DOHH2 (cell line): Measurements from ENCODE around the gene BMP8A.
"Not testable (repeated sequence)": the region's sequence is repeated elsewhere in the genome, so short reads cannot be mapped to it uniquely, and the experiment has no call there.

Experiments used
- H3F3A ChIP-seq: fragments of 200-600 bp; sonication (generic), shearing (Covaris generic); 2 replicates; pipeline ENCODE4 v1.6.0; 2016; ENCODE audit warnings: antibody characterized with exemption, mild to moderate bottlenecking; ENCODE audit not compliant: control insufficient read depth, insufficient read depth
- H3K27ac ChIP-seq: fragments of 200-600 bp; sonication (generic); 2 replicates; pipeline ENCODE4 v1.5.1; 2014; ENCODE audit warnings: low read depth, mild to moderate bottlenecking, low read length, moderate library complexity
- H3K27me3 ChIP-seq: fragments of 200-600 bp; sonication (generic); 2 replicates; pipeline ENCODE4 v1.6.1; 2014; ENCODE audit warnings: mild to moderate bottlenecking, low read length, mixed read lengths; ENCODE audit not compliant: control insufficient read depth
- H3K36me3 ChIP-seq: fragments of 200-600 bp; sonication (generic); 2 replicates; pipeline ENCODE4 v1.6.1; 2014; ENCODE audit warnings: mild to moderate bottlenecking, low read length, moderate library complexity, mixed read lengths; ENCODE audit not compliant: control insufficient read depth
- H3K4me1 ChIP-seq: fragments of 200-600 bp; sonication (generic); 2 replicates; pipeline ENCODE4 v1.6.1; 2014; ENCODE audit warnings: mild to moderate bottlenecking, low read length, mixed read lengths; ENCODE audit not compliant: control insufficient read depth
- H3K4me2 ChIP-seq: fragments of 200-600 bp; sonication (generic); 2 replicates; pipeline ENCODE4 v1.6.0; 2014; ENCODE audit warnings: mild to moderate bottlenecking, low read length, moderate library complexity
- H3K4me3 ChIP-seq: fragments of 200-600 bp; sonication (generic); 2 replicates; pipeline ENCODE4 v1.5.1; 2014; ENCODE audit warnings: mild to moderate bottlenecking, low read length, mixed read lengths
- H3K79me2 ChIP-seq: fragments of 200-600 bp; sonication (generic); 2 replicates; pipeline ENCODE4 v1.6.1; 2014; ENCODE audit warnings: mild to moderate bottlenecking, low read length, mixed read lengths; ENCODE audit not compliant: control insufficient read depth
- H3K9me2 ChIP-seq: fragments of 200-600 bp; sonication (generic); replicated peaks from 2 replicates; pipeline ENCODE4 v1.6.1; 2014; ENCODE audit warnings: mild to moderate bottlenecking, low read length, mixed read lengths; ENCODE audit not compliant: control insufficient read depth
- H3K9me3 ChIP-seq: fragments of 200-600 bp; sonication (generic); 2 replicates; pipeline ENCODE4 v1.6.1; 2014; ENCODE audit warnings: antibody characterized with exemption, low read length, mixed read lengths; ENCODE audit not compliant: control insufficient read depth, insufficient read depth
- H4K20me1 ChIP-seq: fragments of 200-600 bp; sonication (generic); 2 replicates; pipeline ENCODE4 v1.6.0; 2014; ENCODE audit warnings: low read depth, mild to moderate bottlenecking, antibody characterized with exemption, low read length, moderate library complexity; ENCODE audit not compliant: control insufficient read depth, insufficient read depth
- EZH2phosphoT487 ChIP-seq: fragments of 200-600 bp; sonication (generic); IDR thresholded peaks from 2 replicates; pipeline ENCODE4 v1.6.1; 2017; ENCODE audit warnings: borderline replicate concordance, mild to moderate bottlenecking, antibody characterized with exemption, low read length, moderate library complexity, mixed read lengths
- TF ChIP-seq, protein P1 (sequence below): fragments of 200-600 bp; sonication (generic); IDR thresholded peaks from one replicate; pipeline ENCODE4 v1.5.1; 2014; ENCODE audit warnings: antibody characterized with exemption, mild to moderate bottlenecking, low read depth, low read length; ENCODE audit not compliant: poor library complexity, severe bottlenecking

The BMP8A gene

GRCh38 chr1:39466413-39467107, 24.9 kb upstream of the BMP8A start:
- Histone ChIP-seq H3K36me3 (peaks cover 49% of the 10 kb centered on the region), H3K27me3 (no peaks in the 10 kb centered on the region)

GRCh38 chr1:39467108-39467720, 24.2 kb upstream of the BMP8A start:
- H4K20me1 ChIP-seq = not testable (repeated sequence)

More at GRCh38 chr1:39466413-39467107, 24.9 kb upstream of the BMP8A start:
- Histone ChIP-seq H4K20me1 (no peaks in the 10 kb centered on the region), H3K9me3 (no peaks in the 10 kb centered on the region), H3K4me1 (no peaks in the 10 kb centered on the region), H3K4me3 (no peak overlapping the region), H3K79me2 (no peaks in the 10 kb centered on the region), H3K4me2 (no peak overlapping the region), H3K27ac (no peak overlapping the region), H3K9me2 (no peaks in the 10 kb centered on the region), H3F3A (no peaks in the 10 kb centered on the region)
- no peak for TF ChIP-seq EZH2phosphoT487
- TF ChIP-seq, protein P1, sequence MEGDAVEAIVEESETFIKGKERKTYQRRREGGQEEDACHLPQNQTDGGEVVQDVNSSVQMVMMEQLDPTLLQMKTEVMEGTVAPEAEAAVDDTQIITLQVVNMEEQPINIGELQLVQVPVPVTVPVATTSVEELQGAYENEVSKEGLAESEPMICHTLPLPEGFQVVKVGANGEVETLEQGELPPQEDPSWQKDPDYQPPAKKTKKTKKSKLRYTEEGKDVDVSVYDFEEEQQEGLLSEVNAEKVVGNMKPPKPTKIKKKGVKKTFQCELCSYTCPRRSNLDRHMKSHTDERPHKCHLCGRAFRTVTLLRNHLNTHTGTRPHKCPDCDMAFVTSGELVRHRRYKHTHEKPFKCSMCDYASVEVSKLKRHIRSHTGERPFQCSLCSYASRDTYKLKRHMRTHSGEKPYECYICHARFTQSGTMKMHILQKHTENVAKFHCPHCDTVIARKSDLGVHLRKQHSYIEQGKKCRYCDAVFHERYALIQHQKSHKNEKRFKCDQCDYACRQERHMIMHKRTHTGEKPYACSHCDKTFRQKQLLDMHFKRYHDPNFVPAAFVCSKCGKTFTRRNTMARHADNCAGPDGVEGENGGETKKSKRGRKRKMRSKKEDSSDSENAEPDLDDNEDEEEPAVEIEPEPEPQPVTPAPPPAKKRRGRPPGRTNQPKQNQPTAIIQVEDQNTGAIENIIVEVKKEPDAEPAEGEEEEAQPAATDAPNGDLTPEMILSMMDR = no peak

GRCh38 chr1:39469150-39469549, 22.3 kb upstream of the BMP8A start:
- H3K27me3 ChIP-seq = no peaks in the 10 kb centered on the region
- no peaks in the 10 kb centered on the region for H3K79me2 ChIP-seq
- H3K4me1 ChIP-seq = no peaks in the 10 kb centered on the region
- no peaks in the 10 kb centered on the region for H3F3A ChIP-seq
- no peak overlapping the region for H3K27ac ChIP-seq
- H4K20me1 ChIP-seq = no peaks in the 10 kb centered on the region
- H3K4me2 ChIP-seq = no peak overlapping the region
- H3K4me3 ChIP-seq = no peak overlapping the region
- H3K9me3 ChIP-seq = no peaks in the 10 kb centered on the region
- no peaks in the 10 kb centered on the region for H3K9me2 ChIP-seq
- peaks cover 30% of the 10 kb centered on the region for H3K36me3 ChIP-seq
- TF ChIP-seq, protein P1 = no peak
- TF ChIP-seq EZH2phosphoT487 = no peak

More at GRCh38 chr1:39467108-39467720, 24.2 kb upstream of the BMP8A start:
- H3K79me2 ChIP-seq, H3K27me3 ChIP-seq, H3K4me2 ChIP-seq, H3K4me1 ChIP-seq, H3K9me3 ChIP-seq, H3K27ac ChIP-seq, H3F3A ChIP-seq, H3K4me3 ChIP-seq, H3K9me2 ChIP-seq: not testable (repeated sequence)
- peaks cover 44% of the 10 kb centered on the region for H3K36me3 ChIP-seq

DNA sequence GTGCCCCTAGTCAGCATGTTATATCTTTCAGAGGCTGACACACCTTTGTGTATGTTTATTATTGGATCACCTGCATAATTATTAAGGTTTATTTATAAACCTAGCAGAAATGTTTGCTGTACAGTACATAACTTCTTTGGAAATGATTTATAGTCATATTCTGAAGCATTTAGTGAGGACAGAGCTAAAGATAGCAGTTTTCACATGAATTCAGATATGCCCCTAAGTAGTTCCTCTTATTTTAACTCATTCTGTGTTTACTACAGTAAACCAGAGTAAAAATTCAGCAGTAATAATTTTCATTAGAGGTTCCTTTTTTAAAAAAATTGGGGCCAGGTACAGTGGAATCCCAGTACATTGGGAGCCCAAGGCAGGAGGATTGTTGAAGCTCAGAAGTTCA, 21.4 kb upstream of the BMP8A start:
- Histone ChIP-seq H3K4me1 (no peaks in the 10 kb centered on the region), H3K4me2 (no peak overlapping the region), H3F3A (no peaks in the 10 kb centered on the region), H4K20me1 (no peaks in the 10 kb centered on the region), H3K36me3 (peaks cover 30% of the 10 kb centered on the region), H3K27me3 (no peaks in the 10 kb centered on the region), H3K4me3 (no peak overlapping the region), H3K79me2 (no peaks in the 10 kb centered on the region), H3K9me3 (no peaks in the 10 kb centered on the region), H3K27ac (no peak overlapping the region), H3K9me2 (no peaks in the 10 kb centered on the region)
- TF ChIP-seq, protein P1 = no peak
- TF ChIP-seq EZH2phosphoT487 = no peak
